Keratinocyte (primary cell): ENCODE data around the gene TFAP2B. TPM values are rescaled to one million over a fixed set of nuclear protein-coding genes. Genes with fewer than 3 reads are reported as not detected.
A peak's percentile ranks its signal among the peaks of the same experiment; 100 is the strongest.

Source experiments
- DNase-seq: peaks from one replicate; pipeline ENCODE4 v3.0.0-alpha.2; 2011; ENCODE audit warnings: low read depth, missing footprints, low spot score
- FAIRE-seq: peaks from 2 replicates; lab custom pipeline; 2011; peaks lifted over from hg19 to GRCh38; lab: Jason Lieb, UNC
- H2AFZ ChIP-seq: 2 replicates; pipeline ENCODE4 v1.6.0; 2012; ENCODE audit warnings: low read length, control low read depth, inconsistent platforms; ENCODE audit not compliant: control insufficient read depth
- H3K27ac ChIP-seq: 2 replicates; pipeline ENCODE4 v1.5.1; 2011; ENCODE audit warnings: low read length; ENCODE audit not compliant: control insufficient read depth, insufficient read depth
- H3K27me3 ChIP-seq: 3 replicates; pipeline ENCODE4 v1.6.0; 2011; ENCODE audit warnings: low read length; ENCODE audit not compliant: control insufficient read depth, insufficient read depth; ENCODE audit errors: extremely low read depth
- H3K36me3 ChIP-seq, 2 experiments: 2 replicates in 1 of 2; 3 replicates in 1 of 2; pipeline ENCODE4 v1.5.1; 2011; ENCODE audit warnings: low read length in 2 of 2, mild to moderate bottlenecking in 1 of 2; ENCODE audit not compliant: control insufficient read depth in 2 of 2, insufficient read depth in 2 of 2; ENCODE audit errors: extremely low read depth in 1 of 2
- H3K4me1 ChIP-seq: 3 replicates; pipeline ENCODE4 v1.5.1; 2011; ENCODE audit warnings: low read length; ENCODE audit not compliant: control insufficient read depth, insufficient read depth; ENCODE audit errors: extremely low read depth
- H3K4me2 ChIP-seq: 3 replicates; pipeline ENCODE4 v1.6.0; 2011; ENCODE audit warnings: low read depth, low read length; ENCODE audit not compliant: control insufficient read depth, insufficient read depth; ENCODE audit errors: extremely low read depth
- H3K4me3 ChIP-seq, 3 experiments: fragments of 200-600 bp in 1 of 3; sonication (generic) in 1 of 3; 2 replicates in 2 of 3; 3 replicates in 1 of 3; pipeline ENCODE4 v1.5.1; 2011 to 2016; ENCODE audit warnings: low read length in 3 of 3, mild to moderate bottlenecking in 3 of 3, control low read depth in 2 of 3, inconsistent platforms in 1 of 3, low read depth in 1 of 3, mixed read lengths in 1 of 3, mixed run types in 1 of 3, moderate library complexity in 1 of 3; ENCODE audit not compliant: control insufficient read depth in 2 of 3, insufficient read depth in 2 of 3; ENCODE audit errors: extremely low read depth in 1 of 3
- H3K79me2 ChIP-seq: 2 replicates; pipeline ENCODE4 v1.6.0; 2012; ENCODE audit warnings: low read length; ENCODE audit not compliant: control insufficient read depth, insufficient read depth
- H3K9ac ChIP-seq: 3 replicates; pipeline ENCODE4 v1.6.0; 2011; ENCODE audit warnings: low read length; ENCODE audit not compliant: control insufficient read depth, insufficient read depth; ENCODE audit errors: extremely low read depth
- H3K9me1 ChIP-seq: 3 replicates; pipeline ENCODE4 v1.6.0; 2011; ENCODE audit warnings: low read length; ENCODE audit not compliant: control insufficient read depth, insufficient read depth; ENCODE audit errors: extremely low read depth
- H3K9me3 ChIP-seq: 2 replicates; pipeline ENCODE4 v1.5.1; 2012; ENCODE audit warnings: low read depth, low read length; ENCODE audit not compliant: control insufficient read depth
- H4K20me1 ChIP-seq: 3 replicates; pipeline ENCODE4 v1.6.0; 2011; ENCODE audit warnings: low read length; ENCODE audit not compliant: control insufficient read depth, insufficient read depth; ENCODE audit errors: extremely low read depth
- EZH2 ChIP-seq: IDR thresholded peaks from one replicate; pipeline ENCODE4 v1.6.1; 2012; ENCODE audit warnings: inconsistent platforms, mild to moderate bottlenecking, low read length, moderate library complexity
- dilution Hi-C: fragments of 300-500 bp; cut with MboI; formaldehyde crosslinking; loops from one replicate; pipeline ENCODE4 v1.7.0; 2020; ENCODE audit warnings: low sequenced_read_pairs; ENCODE audit not compliant: extremely low pct_ligation_motif_present
- polyA plus RNA-seq, 5 experiments: library from polyadenylated mRNA; depleted of rRNA in 3 of 5; stranded (reverse) in 3 of 5; stranded (forward) in 1 of 5; unstranded in 1 of 5; fragments of >200 nt; gene quantifications; 1 replicate in 1 of 5; 2 replicates in 3 of 5; 3 replicates in 1 of 5; pipeline versions ENCODE4 v1.2.1 to v1.2.3, GENCODE V29; 2011 to 2012; ENCODE audit warnings: missing spikeins in 2 of 5, low read depth in 1 of 5, low replicate concordance in 1 of 5
- TF ChIP-seq, protein P1 (sequence below), 3 experiments: IDR thresholded peaks in 1 of 3; conservative IDR thresholded peaks in 1 of 3; optimal IDR thresholded peaks in 1 of 3; 2 replicates in 2 of 3; 3 replicates in 1 of 3; pipeline versions ENCODE3 to v1.5.1; 2011; ENCODE audit warnings: low read length in 3 of 3, mild to moderate bottlenecking in 3 of 3, moderate library complexity in 2 of 3, control low read depth in 1 of 3, inconsistent platforms in 1 of 3; ENCODE audit not compliant: insufficient read depth in 2 of 3; ENCODE audit errors: extremely low read depth in 1 of 3

TFAP2B gene
- polyA plus RNA-seq, 1 donor (not counting 4 experiments of a cell fraction or from before 2014, with no cell fraction given) = 0.01 TPM

DNA sequence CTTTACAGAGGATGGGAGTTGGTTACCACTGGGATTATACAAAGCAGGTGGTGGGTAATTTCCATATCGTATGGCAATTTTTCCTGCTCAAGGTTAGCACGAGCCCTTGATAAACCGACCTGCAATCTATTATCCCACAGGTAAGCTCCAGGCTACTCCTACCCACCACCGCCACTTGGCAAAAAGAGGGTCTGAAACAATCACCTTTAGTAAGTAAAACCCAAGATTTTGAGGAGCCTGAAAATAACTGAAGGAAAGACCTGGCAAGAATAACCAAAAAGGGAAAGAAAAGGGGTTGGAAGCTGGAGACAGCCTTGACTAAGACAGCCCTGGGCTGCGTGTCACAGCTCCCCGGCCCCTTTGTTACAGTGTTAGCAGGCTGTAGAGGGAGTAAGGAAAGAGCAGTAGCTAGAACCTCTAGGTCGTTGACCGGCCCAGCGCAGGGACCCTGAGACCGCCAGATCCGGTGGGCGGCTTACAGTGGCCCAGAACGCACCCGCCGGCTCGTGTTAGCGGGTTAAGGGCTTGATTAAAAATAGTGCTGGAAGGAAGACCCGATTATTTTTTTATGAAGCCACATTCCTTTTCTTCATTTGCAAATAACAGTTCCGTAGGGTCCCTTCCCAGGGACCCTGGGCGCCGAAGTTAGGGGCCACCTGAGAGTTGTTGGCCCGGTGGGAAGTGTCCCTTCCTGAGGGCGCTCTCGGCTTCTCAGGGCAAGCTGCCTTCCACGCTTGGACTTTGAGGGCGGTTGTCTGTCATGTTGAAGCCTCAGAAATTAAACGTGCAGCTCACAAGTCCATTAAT lies 30.5 kb downstream of the TFAP2B start:
- dilution Hi-C loops = no loop called here
- H4K20me1 ChIP-seq = no peaks in the 10 kb centered on the region
- H3K79me2 ChIP-seq = no peaks in the 10 kb centered on the region
- peaks cover 20% of the 10 kb centered on the region for H3K27me3 ChIP-seq
- no peak overlapping the region for H3K27ac ChIP-seq
- no peaks in the 10 kb centered on the region for H3K9me3 ChIP-seq
- DNase-seq (no peak), FAIRE-seq (peak; percentile 17)
- H3K4me1 ChIP-seq = peaks cover 8% of the 10 kb centered on the region
- no peak for TF ChIP-seq EZH2
- TF ChIP-seq, protein P1, sequence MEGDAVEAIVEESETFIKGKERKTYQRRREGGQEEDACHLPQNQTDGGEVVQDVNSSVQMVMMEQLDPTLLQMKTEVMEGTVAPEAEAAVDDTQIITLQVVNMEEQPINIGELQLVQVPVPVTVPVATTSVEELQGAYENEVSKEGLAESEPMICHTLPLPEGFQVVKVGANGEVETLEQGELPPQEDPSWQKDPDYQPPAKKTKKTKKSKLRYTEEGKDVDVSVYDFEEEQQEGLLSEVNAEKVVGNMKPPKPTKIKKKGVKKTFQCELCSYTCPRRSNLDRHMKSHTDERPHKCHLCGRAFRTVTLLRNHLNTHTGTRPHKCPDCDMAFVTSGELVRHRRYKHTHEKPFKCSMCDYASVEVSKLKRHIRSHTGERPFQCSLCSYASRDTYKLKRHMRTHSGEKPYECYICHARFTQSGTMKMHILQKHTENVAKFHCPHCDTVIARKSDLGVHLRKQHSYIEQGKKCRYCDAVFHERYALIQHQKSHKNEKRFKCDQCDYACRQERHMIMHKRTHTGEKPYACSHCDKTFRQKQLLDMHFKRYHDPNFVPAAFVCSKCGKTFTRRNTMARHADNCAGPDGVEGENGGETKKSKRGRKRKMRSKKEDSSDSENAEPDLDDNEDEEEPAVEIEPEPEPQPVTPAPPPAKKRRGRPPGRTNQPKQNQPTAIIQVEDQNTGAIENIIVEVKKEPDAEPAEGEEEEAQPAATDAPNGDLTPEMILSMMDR (optimal IDR thresholded peaks at IDR 0.05 in 1 of 3, IDR thresholded peaks at IDR 0.05 in 1 of 3, conservative IDR thresholded peaks at IDR 0.05 in 1 of 3; ENCODE audit: extremely low read depth in 1 of 3, insufficient read depth in 2 of 3, low read length in 3 of 3) = no peak
- peak overlapping the region; percentile 77 for H3K4me2 ChIP-seq
- peak overlapping the region; percentile 43 for H3K9ac ChIP-seq
- H3K4me3 ChIP-seq = peak overlapping the region; percentile 28 to 44 (median 34)
- H3K9me1 ChIP-seq = no peaks in the 10 kb centered on the region
- H2AFZ ChIP-seq = peak overlapping the region; percentile 65
- no peaks in the 10 kb centered on the region for H3K36me3 ChIP-seq

DNA sequence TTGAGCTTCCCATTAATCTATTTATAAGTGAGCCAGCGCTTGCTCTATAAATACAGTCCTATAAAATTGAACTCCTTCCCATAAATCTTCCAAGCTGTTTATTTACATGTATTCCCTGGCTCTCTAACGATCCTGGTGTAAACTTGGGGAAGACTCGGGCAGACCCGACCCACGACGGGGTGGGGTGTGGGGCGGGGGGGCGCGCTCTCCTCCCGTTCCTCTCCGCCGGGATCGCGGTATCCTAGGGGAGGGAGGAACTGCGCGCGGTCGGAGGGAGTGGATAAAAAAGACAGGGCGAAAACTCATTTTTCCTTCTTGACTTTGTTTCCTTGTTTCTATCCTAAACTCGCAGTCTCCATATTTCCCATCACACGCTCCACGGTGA lies 31.1 kb downstream of the TFAP2B start:
- H2AFZ ChIP-seq = peak overlapping the region; percentile 76
- dilution Hi-C loops = no loop called here
- no peaks in the 10 kb centered on the region for H3K36me3 ChIP-seq
- H3K4me2 ChIP-seq = peak overlapping the region; percentile 77
- H3K27ac ChIP-seq = peak overlapping the region; percentile 0
- H3K79me2 ChIP-seq = no peaks in the 10 kb centered on the region
- H4K20me1 ChIP-seq = no peaks in the 10 kb centered on the region
- H3K4me3 ChIP-seq = peak overlapping the region; percentile 28 to 62 (median 44)
- H3K27me3 ChIP-seq = peaks cover 16% of the 10 kb centered on the region
- no peak for DNase-seq
- no peak for FAIRE-seq
- H3K4me1 ChIP-seq = peaks cover 8% of the 10 kb centered on the region
- H3K9me3 ChIP-seq = no peaks in the 10 kb centered on the region
- TF ChIP-seq, protein P1 (optimal IDR thresholded peaks at IDR 0.05 in 1 of 3, IDR thresholded peaks at IDR 0.05 in 1 of 3, conservative IDR thresholded peaks at IDR 0.05 in 1 of 3; ENCODE audit: extremely low read depth in 1 of 3, insufficient read depth in 2 of 3, low read length in 3 of 3) = no peak
- TF ChIP-seq EZH2 = no peak
- peak overlapping the region; percentile 43 for H3K9ac ChIP-seq
- H3K9me1 ChIP-seq = no peaks in the 10 kb centered on the region
